Hematopoietic multipotent progenitor cell treated with erythropoietin and hydrocortisone succinate and interleukin-3 and kit ligand, for 8 days (in vitro differentiated cells): ENCODE data around the gene WDR46.

Source experiments
- DNase-seq: peaks from one replicate; pipeline ENCODE4 v3.0.0-alpha.2; 2015

The WDR46 gene

DNA sequence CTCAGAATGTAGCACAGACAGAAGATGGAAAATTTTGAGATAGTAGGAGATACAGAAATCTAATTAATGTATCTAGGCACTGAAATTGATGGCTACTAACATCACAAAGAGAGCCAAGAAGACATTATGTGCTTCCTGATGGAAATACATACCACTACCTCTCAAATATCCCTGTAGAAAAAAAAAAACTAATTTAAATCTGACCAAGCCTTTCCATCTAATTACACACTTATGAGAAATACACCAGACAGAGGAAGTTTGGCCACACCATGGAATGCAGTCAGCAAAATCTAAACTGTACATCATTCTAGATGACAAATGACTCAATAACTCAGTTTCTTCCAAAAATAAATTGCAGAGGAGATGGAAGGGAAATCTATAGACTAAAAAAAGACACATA is 36.3 kb downstream of the WDR46 start:
- DNase-seq: no peak

DNA sequence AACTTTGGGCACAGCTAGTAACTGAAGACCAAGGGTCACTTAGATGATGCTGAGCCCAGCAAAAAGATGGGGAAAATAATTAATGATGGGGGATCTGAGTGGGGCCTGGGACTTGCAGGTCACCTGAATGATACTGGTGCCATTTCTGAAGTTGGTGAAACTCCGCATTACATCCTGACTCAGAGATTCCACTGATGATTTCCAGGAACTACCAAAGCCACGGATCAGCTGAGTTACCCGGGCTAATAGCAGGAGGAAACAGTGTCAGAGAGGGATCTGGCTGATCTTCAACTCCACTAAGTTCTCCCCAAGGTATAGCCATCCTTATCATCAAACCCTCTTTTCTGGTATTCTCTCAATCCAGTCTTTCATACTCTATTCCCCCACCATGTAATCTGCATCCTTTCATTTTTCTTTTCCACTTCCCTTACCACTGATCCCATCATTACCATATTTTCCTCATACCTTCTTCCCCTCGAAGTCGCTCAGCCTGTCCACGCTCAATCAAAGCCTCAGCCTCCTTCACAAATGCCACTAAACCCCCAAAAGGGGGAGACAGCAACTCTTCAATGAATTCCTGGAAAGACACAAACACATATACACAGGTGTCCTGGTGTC is 37.5 kb downstream of the WDR46 start:
- DNase-seq: peak; percentile 42

DNA sequence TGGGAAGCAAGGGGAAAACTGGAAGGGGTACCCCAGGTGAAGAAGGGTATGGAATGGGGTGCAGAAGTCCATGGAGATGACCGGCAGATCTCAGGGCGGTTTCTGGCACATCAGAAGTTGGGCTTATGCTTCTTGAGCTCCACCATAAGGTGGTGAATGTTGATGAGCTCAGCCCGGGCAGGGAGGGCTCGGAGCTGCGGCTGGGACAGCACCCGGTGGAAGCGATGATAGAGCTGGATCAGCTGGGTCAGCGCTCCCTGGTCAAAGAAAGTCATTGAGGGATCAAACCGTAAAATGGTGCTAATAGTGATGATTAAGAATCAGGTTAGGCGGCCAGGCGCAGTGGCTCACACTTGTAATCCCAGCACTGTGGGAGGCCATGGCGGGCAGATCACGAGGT is 38.3 kb downstream of the WDR46 start:
- DNase-seq: no peak

DNA sequence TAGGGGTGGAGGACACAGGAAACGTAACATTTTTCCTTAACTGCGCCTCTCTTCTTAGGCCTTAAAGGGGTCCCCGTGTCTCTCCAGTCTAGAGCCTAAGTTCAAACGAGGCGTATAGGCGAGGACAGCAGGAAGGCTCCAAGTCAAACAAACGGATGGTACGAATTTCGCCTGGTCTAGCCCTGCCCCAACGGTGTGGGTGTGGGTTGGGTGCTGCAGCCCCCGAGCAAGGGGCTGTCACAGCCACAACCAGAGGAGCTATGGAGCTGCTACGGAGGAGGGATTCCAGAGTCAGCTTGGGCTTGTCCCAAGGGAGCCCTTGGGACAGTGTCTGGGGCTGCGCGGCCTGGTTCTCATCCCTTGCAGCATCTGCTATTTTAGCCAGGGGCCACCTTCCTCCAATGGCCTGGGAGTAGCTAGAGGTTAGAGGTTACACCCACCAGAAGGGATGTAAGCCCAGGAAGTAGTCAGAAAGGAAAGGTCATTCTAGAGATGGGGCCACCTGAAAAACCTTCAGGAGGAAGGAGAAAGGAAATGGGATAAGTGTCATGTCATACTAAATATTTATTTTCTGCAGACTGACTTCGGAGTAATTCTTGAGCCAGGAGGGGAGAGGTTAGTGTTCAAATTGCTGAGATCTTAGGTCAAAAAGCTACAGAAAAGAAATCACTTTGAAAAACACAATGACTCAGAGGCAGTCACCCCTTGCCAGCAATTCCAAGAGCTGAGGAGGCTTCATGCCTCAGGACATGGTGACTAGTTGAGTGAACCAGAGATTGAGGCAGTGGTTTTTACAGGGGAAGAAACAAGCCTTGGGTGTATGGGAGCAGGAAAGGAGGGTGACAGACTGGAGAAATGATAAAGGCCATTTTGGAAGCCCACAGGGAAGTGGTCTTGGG is 39.1 kb downstream of the WDR46 start:
- DNase-seq: no peak

GRCh38 chr6:33248932-33249731 is 39.9 kb downstream of the WDR46 start:
- peak; percentile 100 for DNase-seq

- no peak for DNase-seq
Observed at GRCh38 chr6:33248643-33248931, 40.5 kb downstream of the WDR46 start.

GRCh38 chr6:33247977-33248642 is 40.9 kb downstream of the WDR46 start:
- DNase-seq: peak; percentile 90

- DNase-seq: no peak
Observed at GRCh38 chr6:33243476-33243875, 45.6 kb downstream of the WDR46 start.

DNA sequence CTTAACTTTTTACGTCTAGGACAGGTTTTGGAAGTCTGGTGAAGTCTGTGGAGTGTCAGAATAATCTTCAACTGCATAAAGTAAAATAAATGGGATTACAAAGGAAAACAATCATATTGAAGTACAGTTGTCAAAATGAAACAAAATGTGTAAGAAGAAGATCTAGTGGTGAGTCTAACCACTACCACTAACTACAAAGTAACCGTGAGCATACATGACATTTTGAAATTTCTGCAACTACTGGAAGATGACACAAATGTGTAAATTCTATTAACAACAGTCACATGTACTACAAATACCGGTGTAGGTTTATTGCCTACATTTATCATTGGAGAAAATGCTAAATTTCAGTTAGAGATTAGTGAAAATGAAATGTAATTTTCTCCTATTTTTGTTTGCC is 47.1 kb downstream of the WDR46 start:
- DNase-seq: no peak

GRCh38 chr6:33237741-33238140 is 51.3 kb downstream of the WDR46 start:
- no peak for DNase-seq

DNA sequence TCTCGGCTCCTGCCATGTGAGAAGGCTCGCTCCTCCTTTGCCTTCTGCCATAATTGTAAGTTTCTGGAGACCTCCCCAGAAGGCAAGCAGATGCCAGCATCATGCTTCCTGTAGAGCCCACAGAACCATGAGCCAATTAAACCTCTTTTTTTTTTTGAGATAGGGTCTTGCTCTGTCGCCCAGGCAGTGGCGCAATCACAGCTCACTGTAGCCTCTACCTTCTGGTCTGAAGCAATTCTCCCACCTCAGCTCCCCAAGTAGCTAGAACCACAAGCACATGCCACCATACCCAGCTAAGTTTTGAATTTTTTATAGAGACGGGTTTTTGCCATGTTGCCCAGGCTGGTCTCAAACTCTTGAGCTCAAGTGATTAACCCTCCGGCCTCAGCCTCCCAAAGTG is 52.2 kb downstream of the WDR46 start:
- DNase-seq: no peak

DNA sequence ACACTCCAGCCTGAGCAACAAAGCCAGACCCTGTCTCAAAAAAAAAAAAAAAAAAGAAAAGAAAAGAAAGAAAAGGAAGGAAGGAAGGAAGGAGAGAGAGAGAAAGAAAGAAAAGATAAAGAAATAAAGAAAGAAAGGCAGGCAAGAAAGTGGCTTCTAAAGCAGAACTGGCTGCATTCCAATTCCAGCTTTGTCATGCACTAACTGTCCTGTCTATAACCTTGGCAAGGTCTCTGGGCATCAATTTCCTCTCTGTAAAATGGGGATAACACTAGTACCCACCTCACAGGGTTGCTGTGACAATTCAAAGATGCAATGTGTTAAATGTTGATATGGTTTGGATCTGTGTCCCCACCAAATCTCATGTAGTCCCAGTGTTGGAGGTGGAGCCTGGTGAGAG is 52.7 kb downstream of the WDR46 start:
- DNase-seq: peak; percentile 64

- no peak for DNase-seq
Observed at GRCh38 chr6:33235221-33235634, 53.8 kb downstream of the WDR46 start.
